SW480 (cell line): Measurements from ENCODE around the gene UNKL.
A peak's percentile ranks its signal among the peaks of the same experiment; 100 is the strongest.
"Not testable (repeated sequence)": the region's sequence is repeated elsewhere in the genome, so short reads cannot be mapped to it uniquely, and the experiment has no call there.

Experiments
- DNase-seq: peaks from one replicate; pipeline ENCODE4 v3.0.0-alpha.2; 2016; ENCODE audit warnings: low spot score

UNKL gene

DNA sequence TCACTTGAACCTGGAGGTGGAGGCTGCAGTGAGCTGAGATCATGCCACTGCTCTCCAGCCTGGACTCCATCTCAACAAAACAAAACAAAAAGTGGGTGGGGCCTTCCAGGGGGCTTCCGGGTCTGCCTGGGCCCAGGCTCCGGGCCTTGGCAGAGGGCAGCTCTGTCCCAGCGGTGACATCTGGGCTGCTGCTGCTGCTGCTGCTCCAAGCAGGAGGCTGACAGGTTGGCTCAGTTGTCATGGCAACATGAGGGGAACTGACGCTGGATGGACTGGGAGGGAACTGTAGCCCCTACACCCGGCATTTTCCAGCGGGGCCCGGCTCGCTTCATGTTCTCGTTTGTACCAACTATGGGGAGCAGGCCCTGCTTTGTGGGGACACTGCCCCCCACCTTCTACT is 77.0 kb downstream of the UNKL start:
- no peak for DNase-seq

DNA sequence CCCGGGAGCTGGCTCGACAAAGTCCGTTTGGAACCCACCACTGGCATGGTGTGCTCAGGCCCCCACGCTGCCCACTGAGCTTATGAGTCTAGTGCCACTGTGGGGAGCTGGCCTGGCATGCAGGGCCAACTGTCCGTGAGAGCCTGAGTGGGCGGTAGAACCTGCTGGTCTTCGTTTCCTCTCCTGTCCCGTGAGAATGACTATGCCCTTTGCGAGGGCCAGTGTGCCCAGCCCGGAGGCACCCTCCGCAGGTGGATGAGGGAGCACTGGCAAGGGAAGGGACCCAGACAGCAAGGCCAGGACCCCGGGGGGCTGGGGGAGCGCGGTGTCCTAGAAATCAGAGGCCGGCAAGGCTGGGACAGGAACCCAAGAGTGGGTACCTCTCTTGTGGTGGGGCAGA is 77.9 kb downstream of the UNKL start:
- DNase-seq = no peak

GRCh38 chr16:1335996-1336395 is 78.5 kb downstream of the UNKL start:
- no peak for DNase-seq

- DNase-seq = no peak
These were observed 79.1 kb downstream of the UNKL start for GRCh38 chr16:1335211-1335971.

DNA sequence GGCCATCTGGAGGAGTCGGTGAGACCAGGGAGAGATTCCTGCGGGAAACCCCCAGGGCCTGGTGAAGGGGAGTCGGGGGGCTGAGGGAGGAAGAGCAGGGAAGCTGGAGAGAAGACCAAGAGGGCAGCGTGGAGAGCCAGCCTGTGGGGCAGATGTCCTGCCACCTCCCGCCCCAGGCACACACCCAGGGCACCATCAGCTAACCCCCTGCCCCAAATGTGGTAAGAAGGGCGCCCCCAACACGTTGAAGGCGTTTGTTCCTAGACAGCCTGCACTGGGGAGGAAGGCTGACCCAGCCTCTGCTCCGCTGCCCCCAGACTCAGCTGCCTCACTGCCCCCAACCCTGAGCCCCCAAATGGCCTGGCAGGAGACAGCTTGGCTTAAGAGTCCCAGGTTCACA is 79.8 kb downstream of the UNKL start:
- DNase-seq = no peak

DNA sequence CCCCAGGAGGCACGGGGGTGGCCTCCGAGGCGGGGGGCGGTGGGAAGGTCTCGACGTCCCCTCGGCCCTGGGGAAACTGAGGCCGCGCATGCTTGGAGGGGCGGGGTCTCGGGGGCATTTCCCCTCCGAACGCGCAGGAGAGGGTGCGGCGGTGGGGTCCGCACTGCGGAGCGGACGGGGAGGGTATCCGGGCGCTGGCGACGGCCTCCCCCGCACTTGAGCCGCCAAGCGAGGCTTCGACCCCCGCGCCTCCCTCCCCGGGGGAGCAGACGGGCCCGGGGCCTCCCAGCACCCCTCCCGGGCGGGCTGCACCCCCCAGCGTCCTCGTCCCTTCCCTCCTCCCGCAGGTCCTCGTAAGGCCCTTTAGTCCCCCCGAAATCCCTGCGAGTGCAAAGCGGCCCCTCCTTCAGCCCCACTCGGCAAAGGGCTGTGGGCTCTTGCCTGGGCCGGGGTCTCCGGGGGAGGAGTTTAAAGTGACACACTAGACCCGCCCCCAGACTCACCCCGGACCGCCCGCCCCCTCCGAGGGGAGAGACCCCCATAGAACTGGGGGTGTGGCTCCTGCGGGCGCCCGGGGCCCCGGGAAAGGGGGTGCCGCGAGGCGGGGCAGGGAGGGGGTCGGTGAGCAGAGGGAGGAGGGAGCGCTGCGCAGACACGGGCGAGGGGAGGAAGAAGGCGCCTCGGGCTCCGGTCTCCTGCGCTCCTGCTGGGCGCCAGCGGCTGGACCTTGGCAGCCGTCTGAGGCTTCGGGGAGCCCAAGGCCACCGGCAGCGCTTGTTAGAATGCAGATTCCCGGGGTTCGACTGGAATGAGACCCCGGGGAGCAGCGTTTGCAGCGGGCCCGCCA is 80.4 kb downstream of the UNKL start:
- DNase-seq = no peak

DNA sequence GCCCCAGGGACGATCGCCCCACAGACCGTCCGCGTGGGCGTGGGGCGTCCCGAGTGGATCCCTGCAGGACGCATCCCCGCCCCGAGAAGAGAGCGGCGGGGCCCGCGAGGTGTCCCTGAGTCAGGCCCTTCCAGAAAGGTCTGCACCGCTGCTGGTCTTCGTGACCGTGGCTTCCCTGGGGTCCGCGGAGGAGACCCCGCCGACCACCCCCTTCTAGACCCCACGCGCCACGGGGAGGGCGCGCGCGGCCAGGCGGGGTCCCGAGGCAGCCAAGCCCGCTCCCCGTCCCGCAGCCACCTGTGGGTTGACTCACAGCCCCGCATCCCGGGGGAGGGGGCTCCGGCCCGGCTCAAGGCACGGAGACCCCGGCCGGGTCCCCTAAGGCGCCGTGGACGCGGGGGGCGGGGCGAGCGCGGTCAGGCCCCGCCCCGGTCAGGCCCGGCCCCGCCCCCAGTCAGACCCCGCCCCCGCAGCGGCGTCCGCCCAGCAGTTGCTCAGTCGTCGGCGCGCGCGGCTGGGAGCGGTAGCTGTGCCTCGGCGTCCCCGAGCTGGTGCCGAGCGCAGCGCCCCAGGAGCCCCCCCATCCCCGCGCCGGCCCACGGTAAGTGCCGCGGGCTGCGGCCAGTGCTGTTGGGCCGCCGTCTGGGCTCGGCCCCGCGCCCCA is 81.2 kb downstream of the UNKL start, which contains the start of gene BAIAP3:
Gene BAIAP3 (plus strand): TSS at position 497 of the 664 bp plus-strand sequence. CDS start 4,905 bp downstream, outside the sequence.
- no peak for DNase-seq

DNA sequence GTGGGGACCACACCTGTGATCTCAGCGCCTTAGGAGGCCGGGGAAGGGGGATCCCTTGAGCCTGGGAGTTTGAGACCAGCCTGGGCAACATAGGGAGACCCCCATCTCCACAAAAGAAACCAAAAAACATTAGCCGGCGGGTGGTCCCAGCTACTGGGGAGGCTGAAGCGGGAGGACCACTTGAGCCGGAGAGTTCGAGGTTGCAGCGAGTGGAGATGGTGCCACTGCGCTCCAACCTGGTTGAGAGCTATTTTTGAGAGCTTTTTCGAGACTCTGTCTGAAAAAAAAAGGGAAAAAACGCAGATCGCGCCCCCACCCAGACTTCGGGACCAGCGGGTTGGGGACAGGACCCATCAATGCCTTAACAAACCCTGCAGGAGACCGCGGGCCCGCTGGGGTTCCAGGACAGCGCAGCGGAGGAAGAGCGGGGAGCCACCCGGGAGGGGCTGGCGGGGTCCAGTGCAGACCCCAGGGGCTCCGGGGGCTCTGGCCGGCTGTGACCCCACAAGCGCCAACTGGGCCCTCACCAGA is 81.8 kb downstream of the UNKL start:
- no peak for DNase-seq

DNA sequence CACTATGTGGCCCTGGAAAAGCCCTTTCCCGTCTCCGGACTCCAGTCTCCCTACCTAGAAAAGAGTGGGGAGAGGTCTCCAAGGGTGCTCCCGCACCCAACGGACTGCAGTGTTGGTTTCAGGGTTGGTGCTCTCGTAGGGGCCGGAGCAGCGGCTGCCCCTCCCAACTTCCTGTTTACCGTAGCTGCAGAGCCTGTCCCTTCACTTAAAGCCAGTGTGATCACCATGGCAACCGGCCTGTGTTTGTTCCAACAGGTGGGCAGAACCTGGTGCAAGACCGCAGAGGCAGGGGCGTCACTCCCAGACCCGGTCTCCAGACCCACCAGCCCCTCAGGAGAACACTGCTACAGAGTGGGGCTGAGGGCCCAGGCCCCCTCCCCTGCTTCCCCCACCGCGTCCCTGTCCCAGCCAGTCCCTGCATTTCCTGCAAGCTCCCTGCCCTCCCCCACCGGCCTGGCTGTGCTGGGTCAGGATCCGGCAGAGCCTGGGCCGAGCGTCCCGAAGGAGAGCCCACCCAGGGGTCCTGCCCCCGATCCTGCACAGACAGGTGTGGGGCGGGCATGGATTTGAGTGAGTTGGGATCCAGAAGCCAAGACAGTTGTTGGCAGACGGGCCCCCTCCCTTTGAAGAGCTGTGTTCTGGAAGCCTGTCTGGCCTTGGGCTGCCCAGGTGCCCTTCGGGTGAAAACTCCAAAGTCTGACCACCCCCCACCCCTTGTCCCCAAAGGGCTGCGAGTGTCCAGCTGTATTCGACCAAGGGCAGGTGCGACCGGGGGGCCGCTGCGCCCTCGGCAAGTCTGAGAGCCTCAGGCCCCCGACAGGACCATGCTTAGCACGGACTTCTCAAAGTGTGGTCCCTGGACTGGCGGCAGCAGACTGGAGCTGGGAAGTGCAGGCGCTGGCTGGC is 82.5 kb downstream of the UNKL start:
- peak; percentile 75 for DNase-seq

DNA sequence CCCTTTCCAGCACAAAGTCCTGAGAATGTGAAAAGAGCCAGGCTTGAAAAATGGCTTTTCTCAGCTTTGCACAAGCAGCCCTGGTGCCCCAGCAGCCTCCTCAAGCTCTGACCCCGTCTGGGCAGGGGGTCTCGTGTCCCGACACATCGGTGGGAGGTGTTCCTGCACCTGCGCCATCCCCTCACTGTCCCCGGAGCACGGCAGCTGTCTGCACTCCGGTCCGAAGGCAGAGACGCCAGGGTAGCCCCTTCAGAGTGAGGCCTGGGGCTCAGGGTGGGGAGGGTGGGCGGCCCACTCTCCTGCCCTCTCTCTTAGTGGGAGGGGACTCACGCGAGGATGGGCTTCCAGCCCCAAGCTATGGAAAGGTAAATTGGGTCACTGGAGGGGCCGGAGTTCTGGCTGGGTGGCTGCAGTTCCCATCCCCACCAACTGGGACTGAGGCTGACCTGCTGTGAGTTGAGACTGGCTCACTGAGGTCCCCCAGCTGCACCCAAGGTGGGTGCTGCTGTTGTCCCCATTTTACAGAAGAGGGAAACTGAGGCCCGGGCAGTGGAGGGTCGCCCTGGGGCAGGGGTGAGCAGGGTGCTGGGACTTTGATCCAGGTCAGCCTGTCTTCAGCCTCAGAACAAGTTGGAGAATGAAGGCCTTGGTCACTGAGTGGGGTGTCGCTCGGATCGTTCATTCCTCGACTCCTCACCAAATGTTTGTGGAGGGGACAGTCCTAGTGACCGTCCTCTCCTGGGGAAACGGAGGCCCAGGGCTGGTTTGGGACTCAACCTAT is 83.4 kb downstream of the UNKL start:
- no peak for DNase-seq

- DNase-seq = no peak
These were observed 84.1 kb downstream of the UNKL start for GRCh38 chr16:1330260-1330914.

DNA sequence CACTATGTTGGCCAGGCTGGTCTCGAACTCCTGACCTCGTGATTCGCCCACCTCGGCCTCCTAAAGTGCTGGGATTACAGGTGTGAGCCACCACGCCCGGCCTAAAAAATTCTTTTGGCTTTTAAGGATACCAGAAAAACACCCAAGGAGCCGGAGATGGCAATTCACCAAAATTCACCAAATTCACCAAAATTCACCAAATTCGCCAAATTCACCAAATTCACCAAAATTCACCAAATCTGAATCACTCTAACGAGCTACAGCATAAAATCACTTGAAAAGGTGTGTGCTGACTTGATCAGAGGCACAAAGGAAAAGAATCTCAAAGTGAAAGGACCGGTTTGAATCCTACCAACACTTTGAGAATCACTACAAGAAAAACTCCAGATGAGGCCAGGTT is 85.5 kb downstream of the UNKL start:
- DNase-seq = not testable (repeated sequence)

GRCh38 chr16:1328136-1328535 is 86.4 kb downstream of the UNKL start:
- DNase-seq = not testable (repeated sequence)

- DNase-seq = no peak
These were observed 86.9 kb downstream of the UNKL start for GRCh38 chr16:1327619-1327947.

GRCh38 chr16:1326946-1327618 is 87.4 kb downstream of the UNKL start:
- DNase-seq = no peak

DNA sequence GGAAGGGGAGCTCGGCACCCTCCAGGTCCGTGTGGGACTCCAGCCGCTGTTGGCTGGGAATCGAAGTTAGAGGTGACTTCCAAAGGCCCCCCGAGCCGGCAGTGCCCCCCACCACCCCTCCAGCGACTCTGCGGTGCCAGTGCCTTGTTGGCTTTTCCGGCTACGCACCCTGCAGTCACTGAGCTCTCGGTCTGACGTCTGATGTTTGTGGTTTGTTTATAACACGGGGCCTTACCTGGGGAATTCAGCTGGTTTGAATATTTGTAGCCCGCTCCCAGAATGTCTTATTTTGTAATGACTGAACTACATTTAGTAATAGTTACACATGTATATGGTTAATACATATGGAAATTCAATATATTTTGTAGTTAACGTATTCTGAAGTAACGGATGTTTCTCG is 88.1 kb downstream of the UNKL start:
- DNase-seq = no peak

DNA sequence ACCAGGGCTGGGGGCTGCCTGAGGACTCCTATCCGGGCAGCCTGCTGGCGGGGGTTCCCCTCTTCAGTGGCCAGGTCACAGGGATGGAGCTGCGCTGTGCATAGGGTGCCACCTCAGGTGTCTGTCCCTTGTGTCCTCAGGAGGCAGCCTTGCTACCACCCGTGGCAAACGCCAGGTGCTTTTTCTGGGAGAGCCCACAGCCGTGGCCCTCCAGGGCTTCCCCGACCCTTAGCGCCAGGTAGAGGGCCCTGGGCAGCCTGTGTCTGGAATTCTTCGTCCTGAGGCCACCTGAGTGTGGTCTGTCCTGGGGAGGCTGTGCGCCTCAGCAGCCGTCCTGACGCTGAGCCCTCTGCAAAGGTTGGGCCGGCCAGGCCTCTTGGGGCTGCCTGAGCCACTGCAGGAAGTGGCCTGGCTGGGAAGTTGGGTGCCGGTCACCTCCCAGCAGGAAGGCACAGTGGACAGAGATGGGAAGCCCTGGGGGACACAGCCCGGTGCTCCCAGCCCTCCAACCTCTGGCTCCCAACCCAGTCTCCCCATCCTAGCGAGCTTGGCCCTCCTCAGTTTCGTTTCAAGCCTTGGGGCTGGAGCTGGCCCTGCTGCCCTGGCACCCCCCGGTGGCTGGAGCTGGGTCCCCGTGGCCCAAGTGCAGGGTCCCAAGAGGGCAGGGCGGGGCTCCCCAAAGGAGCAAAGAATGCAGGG is 88.7 kb downstream of the UNKL start:
- no peak for DNase-seq

DNA sequence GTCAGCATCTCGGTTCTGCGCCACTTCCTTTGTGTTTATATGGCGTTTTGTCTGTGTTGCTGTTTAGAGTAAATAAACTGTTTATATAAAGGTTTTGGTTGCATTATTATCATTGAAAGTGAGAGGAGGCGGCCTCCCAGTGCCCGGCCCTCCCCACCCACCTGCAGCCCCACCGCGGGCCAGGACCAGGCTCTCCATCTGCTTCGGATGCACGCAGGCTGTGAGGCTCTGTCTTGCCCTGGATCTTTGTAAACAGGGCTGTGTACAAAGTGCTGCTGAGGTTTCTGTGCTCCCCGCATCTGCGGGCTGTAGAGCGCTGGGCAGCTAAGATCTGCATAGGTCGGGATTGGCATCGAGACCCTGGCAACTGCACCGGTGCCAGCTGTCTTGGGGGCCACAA is 89.2 kb downstream of the UNKL start:
- DNase-seq = no peak

DNA sequence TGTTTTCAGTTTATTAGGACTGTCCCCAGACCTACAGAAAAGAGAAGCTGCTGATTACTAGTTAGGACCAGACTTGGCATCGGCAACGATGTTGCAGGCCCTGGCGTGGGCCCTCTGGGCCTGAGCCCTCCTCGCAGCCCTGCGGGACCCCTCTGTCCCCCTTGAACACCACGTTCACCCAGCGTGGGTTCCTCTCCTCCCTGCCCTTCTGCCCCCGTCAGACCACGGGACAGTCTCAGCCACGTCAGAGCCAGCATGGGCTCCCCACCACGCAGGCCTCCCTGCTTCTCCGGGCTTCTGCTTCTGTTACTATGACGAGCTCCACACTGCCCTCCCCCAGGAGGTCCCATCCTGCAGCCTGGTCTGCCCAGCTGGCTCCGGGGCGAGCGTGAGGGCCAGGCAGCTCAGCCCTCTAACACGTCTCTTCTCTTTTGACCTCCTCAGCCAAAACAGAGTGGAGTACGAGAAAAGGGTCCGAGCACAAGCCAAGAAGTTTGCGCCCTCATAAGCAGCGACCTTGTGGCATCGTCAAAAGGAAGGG is 90.1 kb downstream of the UNKL start:
- no peak for DNase-seq
